CD4-positive, alpha-beta T cell treated with Interleukin-15 for 1 hour (primary cell): ENCODE results near the gene MAPKBP1.
A peak's percentile ranks its signal among the peaks of the same experiment; 100 is the strongest.
"Not testable (repeated sequence)": the region's sequence is repeated elsewhere in the genome, so short reads cannot be mapped to it uniquely, and the experiment has no call there.

Experiments
- DNase-seq: peaks from one replicate; pipeline ENCODE4 v3.0.0-alpha.2; 2020

The MAPKBP1 gene

GRCh38 chr15:41774062-41774881 is at the start of gene MAPKBP1:
TSS of gene MAPKBP1 (plus strand) at chr15:41774484. CDS start at chr15:41775276, 792 bp downstream.
- peak; percentile 98 for DNase-seq

- no peak for DNase-seq
Measured at GRCh38 chr15:41727143-41727542, 47.1 kb upstream of the MAPKBP1 start.

DNA sequence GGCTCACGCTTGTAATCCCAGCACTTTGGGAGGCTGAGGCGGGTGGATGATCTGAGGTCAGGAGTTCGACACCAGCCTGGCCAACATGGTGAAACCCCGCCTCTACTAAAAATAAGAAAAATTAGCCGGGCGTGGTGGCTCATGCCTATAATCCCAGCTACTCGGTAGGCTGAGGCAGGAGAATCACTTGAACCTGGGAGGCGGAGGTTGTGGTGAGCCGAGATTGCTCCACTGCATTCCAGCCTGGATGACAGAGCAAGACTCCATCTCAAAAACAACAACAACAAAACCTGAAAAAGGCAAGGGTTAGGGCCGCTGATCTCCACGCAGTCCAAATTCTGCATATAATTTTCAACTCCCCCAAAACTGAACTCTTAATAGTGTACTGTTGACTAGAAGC is 46.2 kb upstream of the MAPKBP1 start:
- not testable (repeated sequence) for DNase-seq

DNA sequence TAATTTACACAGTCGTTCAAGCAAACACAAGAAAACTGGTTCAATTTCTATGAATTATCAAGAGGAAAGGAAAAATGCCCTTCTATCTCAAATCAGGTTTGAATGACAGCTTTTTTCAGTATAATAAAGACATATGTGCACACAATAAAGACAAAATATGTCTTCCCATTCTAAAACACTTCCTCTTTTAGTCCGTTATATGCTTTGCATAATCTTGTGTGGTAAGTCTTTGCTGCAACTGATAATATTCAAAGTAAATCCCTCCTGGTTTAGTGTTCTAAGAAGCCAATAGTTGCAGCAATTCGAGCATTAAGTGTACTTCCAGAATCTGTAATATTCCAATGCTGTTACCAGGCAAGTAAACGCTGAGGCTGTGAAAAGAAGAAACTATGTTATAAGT is 43.7 kb upstream of the MAPKBP1 start:
- no peak for DNase-seq

- no peak for DNase-seq
Measured at GRCh38 chr15:41732483-41732882, 41.8 kb upstream of the MAPKBP1 start.

DNA sequence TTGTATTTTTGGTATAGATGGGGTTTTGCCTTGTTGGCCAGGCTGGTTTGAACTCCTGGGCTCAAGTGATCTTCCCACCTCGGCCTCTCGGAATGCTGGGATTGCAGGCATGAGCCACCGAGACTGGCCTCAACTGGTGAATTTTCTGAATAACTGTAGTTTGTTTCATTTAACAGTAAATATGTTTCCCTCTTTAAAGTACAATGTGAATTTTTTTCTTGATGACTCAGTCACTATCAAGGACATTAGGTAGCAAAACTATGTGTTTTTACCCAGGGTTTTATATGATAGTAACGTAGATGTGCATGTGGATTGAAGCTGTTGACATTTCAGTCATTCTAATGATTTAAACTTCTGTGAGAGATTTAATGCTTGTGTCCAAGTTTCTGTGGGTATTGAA is 40.2 kb upstream of the MAPKBP1 start:
- DNase-seq: no peak

DNA sequence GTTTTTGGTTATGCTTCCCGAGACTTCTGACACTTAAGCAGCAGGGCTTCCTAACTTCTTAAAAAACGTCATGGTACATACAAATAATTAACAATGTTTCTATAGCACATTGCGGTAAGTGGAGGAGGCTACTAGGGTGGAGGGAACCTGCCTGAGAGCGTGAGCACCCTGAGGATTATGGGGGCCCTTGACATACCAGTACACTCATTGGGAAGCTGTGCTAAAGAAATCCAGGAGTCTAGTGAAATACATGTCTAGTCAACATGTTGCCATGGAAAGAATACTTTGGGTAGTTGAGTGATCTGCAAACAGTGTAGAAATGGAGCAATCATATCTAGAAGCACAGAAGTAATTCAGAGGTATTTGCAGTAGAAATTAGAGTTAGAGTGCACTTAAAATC is 39.2 kb upstream of the MAPKBP1 start:
- DNase-seq: no peak

DNA sequence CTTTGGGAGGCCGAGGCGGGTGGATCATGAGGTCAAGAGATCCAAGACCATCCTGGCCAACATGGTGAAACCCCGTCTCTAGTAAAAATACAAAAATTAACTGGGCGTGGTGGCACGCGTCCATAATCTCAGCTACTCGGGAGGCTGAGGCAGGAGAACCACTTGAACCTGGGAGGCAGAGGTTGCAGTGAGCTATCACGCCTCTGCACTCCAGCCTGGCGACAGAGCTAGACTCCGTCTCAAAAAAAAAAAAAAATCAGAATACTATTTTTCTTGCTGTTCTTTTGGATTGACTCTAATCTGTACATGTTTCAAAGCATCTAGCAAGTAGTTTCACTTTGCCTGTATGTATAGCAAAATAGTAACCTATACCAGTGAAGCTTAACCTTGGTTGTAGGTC is 38.8 kb upstream of the MAPKBP1 start:
- not testable (repeated sequence) for DNase-seq

- DNase-seq: no peak
Measured at GRCh38 chr15:41746802-41747201, 27.5 kb upstream of the MAPKBP1 start.

DNA sequence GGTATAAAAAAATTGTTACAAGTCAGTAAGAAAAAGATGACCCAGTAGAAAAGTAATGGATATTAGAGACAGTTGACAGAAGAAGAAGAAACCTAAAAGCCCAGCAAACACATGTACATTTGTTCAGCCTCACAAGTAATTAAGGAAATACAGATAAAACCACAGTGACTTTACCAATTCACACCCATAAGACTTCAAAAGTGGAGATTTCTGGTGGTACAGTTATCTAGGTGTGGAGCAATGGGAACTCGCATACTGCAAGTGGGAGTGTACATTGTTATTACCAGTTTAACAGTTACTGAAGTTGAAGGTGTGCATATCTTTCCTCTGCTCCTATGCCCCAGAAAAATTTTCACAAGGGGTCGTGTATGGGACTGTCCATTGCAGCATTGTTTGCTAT is 18.1 kb upstream of the MAPKBP1 start:
- DNase-seq: no peak

DNA sequence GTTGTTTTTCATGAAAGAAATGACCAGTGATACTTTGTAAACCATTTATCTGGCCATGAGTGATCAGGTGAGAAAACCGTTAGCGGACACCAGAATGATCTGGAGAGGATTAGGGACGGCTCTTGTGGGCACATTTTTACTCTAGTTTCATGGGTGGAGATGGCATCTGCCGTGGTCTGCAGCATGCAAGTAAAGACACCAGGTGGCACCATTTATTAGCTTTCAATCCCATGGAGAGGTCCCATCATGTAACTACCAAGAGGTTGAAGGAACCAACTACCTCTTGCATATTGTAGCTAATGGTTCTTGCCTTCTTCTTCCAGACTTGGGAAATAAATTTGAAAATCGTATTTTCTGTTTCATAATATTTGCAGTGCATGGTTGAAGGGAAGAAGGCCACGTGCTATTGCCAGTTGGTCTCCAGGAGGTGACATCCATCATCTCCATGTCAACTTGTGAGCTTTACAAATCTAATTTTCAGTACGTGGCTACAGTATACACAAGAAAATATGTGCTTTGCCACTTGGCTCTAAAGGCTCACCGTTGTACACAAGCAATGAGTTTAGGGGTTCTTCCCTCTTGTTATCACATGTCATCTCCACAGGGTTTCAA is 1.5 kb upstream of the MAPKBP1 start:
- peak; percentile 66 for DNase-seq

GRCh38 chr15:41773332-41773728 is 954 bp upstream of the MAPKBP1 start:
- DNase-seq: no peak

DNA sequence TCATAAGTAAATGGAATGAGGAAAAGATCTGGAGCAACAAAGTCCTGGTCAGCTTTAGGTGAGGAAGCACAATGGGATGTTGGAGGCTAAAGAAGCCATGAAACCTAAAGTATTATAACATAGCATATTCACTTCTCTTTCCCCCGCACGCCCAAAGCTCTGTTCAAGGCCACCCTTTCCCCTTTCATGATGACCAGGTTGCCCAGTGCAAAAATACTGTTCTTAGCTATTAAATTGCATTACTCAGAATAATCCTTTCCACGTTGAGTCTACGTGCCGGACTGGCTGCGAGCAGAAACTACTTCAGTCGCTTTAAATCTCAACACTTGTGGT is 589 bp upstream of the MAPKBP1 start:
- no peak for DNase-seq

DNA sequence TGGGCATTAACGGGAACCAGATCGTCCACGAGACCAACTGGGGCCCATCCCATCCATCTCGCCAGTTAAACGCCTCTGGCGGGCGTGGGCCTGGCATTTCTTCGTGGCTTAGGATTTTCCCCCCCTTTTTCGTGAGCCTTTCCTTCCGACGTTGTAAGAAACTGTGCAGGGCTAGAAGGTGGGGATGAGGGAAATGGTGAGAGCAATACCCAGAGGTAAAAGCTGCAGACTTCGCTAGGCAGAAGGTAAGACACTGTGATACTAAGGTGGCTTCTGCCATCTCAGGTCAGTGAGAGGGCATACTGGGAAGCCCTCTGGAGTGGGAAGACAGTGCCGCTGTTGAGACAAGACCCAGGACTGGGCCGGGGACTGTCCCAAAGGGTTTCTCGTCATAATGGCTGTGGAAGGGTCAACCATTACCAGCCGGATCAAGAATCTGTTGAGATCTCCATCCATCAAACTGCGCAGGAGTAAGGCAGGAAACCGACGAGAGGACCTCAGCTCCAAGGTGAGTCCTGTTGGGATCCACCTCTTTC is 666 bp downstream of the MAPKBP1 start:
- DNase-seq: no peak

DNA sequence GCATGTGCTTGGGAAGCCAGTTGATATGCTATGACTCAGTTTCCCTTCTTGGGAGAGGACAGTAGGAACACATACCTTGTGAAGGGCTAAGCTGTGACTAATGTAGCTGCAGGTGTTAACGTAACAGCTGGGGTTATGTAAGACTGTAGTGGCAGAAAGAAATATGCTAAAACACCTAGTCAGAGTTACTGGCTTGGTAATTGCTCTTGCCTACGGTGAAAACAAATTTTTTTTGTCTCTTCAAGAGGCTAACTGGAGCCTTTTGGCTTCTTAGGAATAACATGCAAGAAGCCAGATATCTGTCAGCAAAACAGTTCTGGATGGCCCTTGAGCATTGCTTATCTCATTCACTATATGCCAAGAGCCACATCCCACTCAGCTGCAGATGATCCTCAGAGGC is 1.4 kb downstream of the MAPKBP1 start:
- no peak for DNase-seq

GRCh38 chr15:41777421-41777973 is 3.2 kb downstream of the MAPKBP1 start:
- DNase-seq: no peak

DNA sequence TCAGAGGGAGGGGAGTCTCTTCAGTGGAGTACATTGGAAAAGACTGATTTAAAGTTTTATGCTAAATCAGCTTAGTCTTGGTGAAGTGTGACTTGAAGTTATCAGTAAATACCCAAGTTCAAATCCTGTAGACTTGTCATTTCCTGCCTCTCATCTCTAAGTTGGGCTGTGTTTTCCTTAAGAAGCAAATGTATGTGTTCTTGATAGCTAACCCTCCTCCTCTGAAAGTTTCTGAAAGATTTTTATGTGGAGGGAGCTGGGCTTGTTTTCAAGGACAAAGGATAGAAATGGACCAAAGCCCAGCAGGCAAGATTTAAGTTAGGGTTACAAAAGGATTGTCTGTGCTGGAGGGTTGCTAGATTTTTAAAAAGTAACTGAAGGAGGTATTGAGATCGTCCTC is 4.2 kb downstream of the MAPKBP1 start:
- DNase-seq: no peak

- DNase-seq: no peak
Measured at GRCh38 chr15:41779662-41780157, 5.4 kb downstream of the MAPKBP1 start.

DNA sequence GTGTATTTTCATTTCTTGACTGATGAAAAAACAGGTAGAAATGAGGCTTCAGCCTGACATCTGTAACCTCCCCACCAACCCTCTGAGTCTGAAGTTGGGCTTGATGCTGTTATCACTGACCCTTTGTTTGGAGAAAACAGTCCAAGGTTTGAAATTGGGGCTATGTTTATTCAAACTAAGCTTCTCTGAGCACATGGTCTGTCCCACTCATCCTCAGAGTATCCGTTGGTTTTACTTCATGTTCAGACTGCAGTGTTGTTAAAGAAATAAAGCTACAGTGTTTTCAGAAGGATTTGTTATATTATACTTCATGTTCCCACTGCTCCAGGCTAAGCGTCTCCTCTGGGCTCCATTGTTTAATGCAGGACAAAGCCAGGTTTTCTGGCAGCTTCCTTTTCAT is 6.0 kb downstream of the MAPKBP1 start:
- DNase-seq: no peak

DNA sequence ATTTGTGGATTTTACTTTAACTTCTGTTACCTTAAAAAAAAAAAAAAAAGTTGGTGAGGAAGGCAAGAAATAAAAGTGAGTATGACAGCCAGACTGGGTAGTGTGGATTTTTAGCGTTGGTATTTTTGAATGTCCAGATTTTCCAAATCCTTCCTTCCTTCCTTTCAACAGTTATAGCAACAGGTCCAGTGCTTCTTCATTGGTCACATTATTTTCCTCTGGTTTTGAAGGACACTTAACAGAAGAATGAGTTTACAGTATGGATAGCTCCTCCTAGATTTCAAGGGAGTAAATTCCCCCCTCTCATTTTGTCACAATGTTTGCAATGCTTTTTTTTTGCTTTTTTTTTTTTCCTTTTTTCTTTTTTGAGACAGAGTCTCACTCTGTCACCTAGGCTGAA is 6.4 kb downstream of the MAPKBP1 start:
- no peak for DNase-seq

DNA sequence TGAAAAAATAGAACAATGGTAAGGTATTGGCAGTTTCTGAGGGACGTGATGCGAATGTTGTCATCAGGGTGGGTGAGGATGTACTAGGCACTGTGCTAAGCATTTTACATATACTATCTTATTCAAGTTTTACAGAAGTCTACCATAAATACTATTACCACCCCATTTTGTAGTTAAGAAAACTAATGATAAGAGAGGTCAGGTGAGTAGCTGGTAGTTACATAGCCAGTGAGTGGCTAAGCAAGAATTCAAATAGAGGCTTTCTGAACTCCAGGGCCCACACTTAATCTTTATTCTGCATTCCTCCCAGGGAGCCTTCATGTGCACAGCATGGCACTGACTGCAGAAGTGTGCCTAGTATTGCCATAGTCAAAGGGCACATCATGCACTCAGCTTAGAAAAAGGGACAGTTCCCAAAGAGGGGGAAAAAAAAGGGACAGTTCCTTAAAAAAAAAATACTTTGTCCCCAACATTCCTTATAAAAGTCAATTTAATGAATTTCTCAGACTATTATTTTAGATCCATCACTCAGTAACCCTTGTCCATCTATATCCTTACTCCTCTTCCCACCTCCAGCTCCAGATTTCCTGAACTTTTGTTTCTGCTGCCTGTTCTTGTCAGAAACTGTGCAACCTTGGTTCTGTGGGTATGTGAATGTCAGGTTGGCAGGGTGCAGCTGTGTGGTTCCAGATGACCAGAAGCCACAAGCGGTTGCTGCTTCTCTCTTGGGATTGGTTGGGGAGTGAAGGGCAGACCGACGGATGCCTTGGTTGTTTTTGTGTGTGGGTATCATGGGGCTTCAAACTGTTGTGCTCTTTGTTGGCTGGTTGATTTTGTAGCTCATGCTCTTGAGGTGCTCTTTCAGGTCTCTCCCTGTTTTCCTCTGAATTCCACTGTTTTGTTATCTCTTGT is 8.3 kb downstream of the MAPKBP1 start:
- DNase-seq: no peak

GRCh38 chr15:41783296-41783695 is 9.0 kb downstream of the MAPKBP1 start:
- no peak for DNase-seq

GRCh38 chr15:41788262-41788661 is 14.0 kb downstream of the MAPKBP1 start:
- DNase-seq: no peak
